GM23338 (cell line): ENCODE results near the gene OR51E1. TPM values are rescaled to one million over a fixed set of nuclear protein-coding genes. Genes with fewer than 3 reads are reported as not detected.
A peak's percentile ranks its signal among the peaks of the same experiment; 100 is the strongest.

Source experiments
- ATAC-seq: fragments of 200-7000 bp; cut with Tn5 transposase; 3 replicates; pipeline ENCODE4 v1.9.1; 2020
- DNase-seq: peaks from one replicate; pipeline ENCODE4 v3.0.0-alpha.2; 2015; ENCODE audit warnings: low spot score
- H2AFZ ChIP-seq: fragments of 200-600 bp; sonication (generic); 2 replicates; pipeline ENCODE4 v1.8.0; 2016; ENCODE audit warnings: antibody characterized with exemption, mild to moderate bottlenecking, moderate library complexity
- H3F3A ChIP-seq: fragments of 200-600 bp; sonication (generic); replicated peaks from 2 replicates; pipeline ENCODE4 v1.8.0; 2017; ENCODE audit warnings: antibody characterized with exemption, mixed run types, low read depth
- H3K27ac ChIP-seq: fragments of 200-600 bp; sonication (generic); 2 replicates; pipeline ENCODE4 v1.6.1; 2016; ENCODE audit warnings: low read depth
- H3K27me3 ChIP-seq: fragments of 200-600 bp; sonication (generic); 2 replicates; pipeline ENCODE4 v1.8.0; 2016; ENCODE audit warnings: mild to moderate bottlenecking, mixed run types, moderate library complexity; ENCODE audit not compliant: insufficient read depth
- H3K36me3 ChIP-seq: fragments of 200-600 bp; sonication (generic); 2 replicates; pipeline ENCODE4 v1.8.0; 2016; ENCODE audit warnings: mild to moderate bottlenecking; ENCODE audit not compliant: insufficient read depth
- H3K4me1 ChIP-seq: fragments of 200-600 bp; sonication (generic); 2 replicates; pipeline ENCODE4 v1.8.0; 2016; ENCODE audit warnings: mild to moderate bottlenecking, moderate library complexity; ENCODE audit not compliant: insufficient read depth
- H3K4me2 ChIP-seq: fragments of 200-600 bp; sonication (generic); 2 replicates; pipeline ENCODE4 v1.7.1; 2017; ENCODE audit warnings: mixed run types
- H3K4me3 ChIP-seq: fragments of 200-600 bp; sonication (generic); 2 replicates; pipeline ENCODE4 v1.6.1; 2016; ENCODE audit warnings: mixed run types
- H3K79me2 ChIP-seq: fragments of 200-600 bp; sonication (generic); replicated peaks from 2 replicates; pipeline ENCODE4 v1.8.0; 2017; ENCODE audit warnings: mild to moderate bottlenecking; ENCODE audit not compliant: insufficient read depth
- H3K9me2 ChIP-seq: fragments of 200-600 bp; sonication (generic); 2 replicates; pipeline ENCODE4 v1.8.0; 2017; ENCODE audit not compliant: insufficient read depth
- H4K20me1 ChIP-seq: fragments of 200-600 bp; sonication (generic); replicated peaks from 2 replicates; pipeline ENCODE4 v1.8.0; 2017; ENCODE audit warnings: mild to moderate bottlenecking; ENCODE audit not compliant: insufficient read depth
- H3K27ac Mint-ChIP-seq: 2 replicates; pipeline ENCODE4 v1.8.0; 2020; ENCODE audit warnings: inconsistent platforms, mild to moderate bottlenecking, moderate library complexity, mixed read lengths
- H3K27me3 Mint-ChIP-seq: 3 replicates; pipeline ENCODE4 v1.8.0; 2022; ENCODE audit warnings: low read depth, mild to moderate bottlenecking, moderate library complexity, mixed read lengths, inconsistent platforms; ENCODE audit not compliant: insufficient read depth, poor library complexity
- H3K36me3 Mint-ChIP-seq: 3 replicates; pipeline ENCODE4 v1.8.0; 2021; ENCODE audit warnings: low read depth, mild to moderate bottlenecking, inconsistent platforms, moderate library complexity, mixed read lengths
- H3K4me1 Mint-ChIP-seq: 3 replicates; pipeline ENCODE4 v1.8.0; 2020; ENCODE audit warnings: mild to moderate bottlenecking, inconsistent platforms, mixed read lengths
- H3K4me3 Mint-ChIP-seq: 3 replicates; pipeline ENCODE4 v1.8.0; 2021; ENCODE audit warnings: moderate library complexity, mild to moderate bottlenecking, inconsistent platforms, mixed read lengths
- H3K9me3 Mint-ChIP-seq: 3 replicates; pipeline ENCODE4 v1.8.0; 2020; ENCODE audit warnings: moderate library complexity, mild to moderate bottlenecking, inconsistent platforms, mixed read lengths
- CREB1 ChIP-seq: fragments of 250-450 bp; sonication (Bioruptor Pico); IDR thresholded peaks from 2 replicates; pipeline ENCODE4 v1.5.0; 2020; ENCODE audit warnings: low read depth, mild to moderate bottlenecking, moderate library complexity
- EZH2 ChIP-seq: fragments of 200-600 bp; sonication (generic); IDR thresholded peaks from one replicate; pipeline ENCODE4 v1.8.0; 2017; ENCODE audit warnings: antibody characterized with exemption, mild to moderate bottlenecking, low read depth; ENCODE audit not compliant: unreplicated experiment
- EZH2phosphoT487 ChIP-seq: fragments of 200-600 bp; sonication (generic); IDR thresholded peaks from one replicate; pipeline ENCODE4 v1.8.1; 2018; ENCODE audit warnings: antibody characterized with exemption; ENCODE audit not compliant: unreplicated experiment
- POLR2AphosphoS5 ChIP-seq: IDR thresholded peaks from 2 replicates; pipeline ENCODE4 v1.6.1; 2016; ENCODE audit warnings: antibody characterized with exemption, low read depth
- ZNF114 ChIP-seq: fragments of 250-450 bp; sonication (Bioruptor Pico); IDR thresholded peaks from 2 replicates; pipeline ENCODE4 v1.5.0; 2020; ENCODE audit warnings: mild to moderate bottlenecking, moderate library complexity
- ZNF331 ChIP-seq: fragments of 250-450 bp; sonication (Bioruptor Pico); IDR thresholded peaks from 2 replicates; pipeline ENCODE4 v1.5.0; 2020; ENCODE audit warnings: low read depth, mild to moderate bottlenecking, moderate library complexity
- polyA plus RNA-seq: library from polyadenylated mRNA; unstranded; fragments of >200 nt; fragmentation: Nextera tagmentation; extraction: Ambion mirVana; gene quantifications from 2 replicates; pipeline ENCODE4 v1.2.1, GENCODE V29; 2016
- total RNA-seq: library from RNA; depleted of rRNA; stranded (reverse); fragments of >200 nt; shearing (Covaris generic); gene quantifications from 2 replicates; pipeline ENCODE4 v1.2.3, GENCODE V29; 2014
- TF ChIP-seq, protein P1 (sequence below), 2 experiments: fragments of 200-600 bp in 1 of 2; sonication (generic) in 1 of 2; conservative IDR thresholded peaks; 2 replicates each; pipeline versions ENCODE4 v1.5.1 to v1.6.1; 2016 to 2017; ENCODE audit warnings: antibody characterized with exemption in 2 of 2, low read depth in 2 of 2, mild to moderate bottlenecking in 2 of 2, moderate library complexity in 1 of 2
- TF ChIP-seq, protein P2 (sequence below): IDR thresholded peaks from 2 replicates; pipeline ENCODE4 v1.6.1; 2016; ENCODE audit warnings: antibody characterized with exemption

OR51E1 gene
- total and polyA plus RNA-seq, 2 experiments from 2014 or later: not detected

- Mint-ChIP-seq H3K27me3 (no peaks in the 10 kb centered on the region), H3K36me3 (no peaks in the 10 kb centered on the region), H3K4me1 (no peaks in the 10 kb centered on the region), H3K4me3 (no peak overlapping the region), H3K27ac (no peak overlapping the region), H3K9me3 (no peaks in the 10 kb centered on the region)
- Histone ChIP-seq H3K27me3 (no peaks in the 10 kb centered on the region), H3K36me3 (no peaks in the 10 kb centered on the region), H3K4me1 (no peaks in the 10 kb centered on the region), H3K27ac (no peak overlapping the region), H3K79me2 (no peaks in the 10 kb centered on the region), H3K9me2 (no peaks in the 10 kb centered on the region), H3K4me3 (no peak overlapping the region), H4K20me1 (no peaks in the 10 kb centered on the region), H3K4me2 (no peak overlapping the region), H3F3A (no peaks in the 10 kb centered on the region), H2AFZ (peak overlapping the region; percentile 47)
- no peak for TF ChIP-seq CREB1 (CRISPR knock-in tag)
- TF ChIP-seq, protein P1, sequence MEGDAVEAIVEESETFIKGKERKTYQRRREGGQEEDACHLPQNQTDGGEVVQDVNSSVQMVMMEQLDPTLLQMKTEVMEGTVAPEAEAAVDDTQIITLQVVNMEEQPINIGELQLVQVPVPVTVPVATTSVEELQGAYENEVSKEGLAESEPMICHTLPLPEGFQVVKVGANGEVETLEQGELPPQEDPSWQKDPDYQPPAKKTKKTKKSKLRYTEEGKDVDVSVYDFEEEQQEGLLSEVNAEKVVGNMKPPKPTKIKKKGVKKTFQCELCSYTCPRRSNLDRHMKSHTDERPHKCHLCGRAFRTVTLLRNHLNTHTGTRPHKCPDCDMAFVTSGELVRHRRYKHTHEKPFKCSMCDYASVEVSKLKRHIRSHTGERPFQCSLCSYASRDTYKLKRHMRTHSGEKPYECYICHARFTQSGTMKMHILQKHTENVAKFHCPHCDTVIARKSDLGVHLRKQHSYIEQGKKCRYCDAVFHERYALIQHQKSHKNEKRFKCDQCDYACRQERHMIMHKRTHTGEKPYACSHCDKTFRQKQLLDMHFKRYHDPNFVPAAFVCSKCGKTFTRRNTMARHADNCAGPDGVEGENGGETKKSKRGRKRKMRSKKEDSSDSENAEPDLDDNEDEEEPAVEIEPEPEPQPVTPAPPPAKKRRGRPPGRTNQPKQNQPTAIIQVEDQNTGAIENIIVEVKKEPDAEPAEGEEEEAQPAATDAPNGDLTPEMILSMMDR (conservative IDR thresholded peaks at IDR 0.05; ENCODE audit: low read depth in 2 of 2): no peak
- DNase-seq (no peak), ATAC-seq (no peak)
Observed at GRCh38 chr11:4695442-4695841, 51.7 kb downstream of the OR51E1 start.

GRCh38 chr11:4697585-4697984, 53.8 kb downstream of the OR51E1 start, which contains the start of gene OR51E2:
Gene OR51E2, minus strand, starts transcription at chr11:4697853. Its CDS starts 15,142 bp downstream, at chr11:4682711.
- no peak within 1 kb of the TSS for H3K27ac Mint-ChIP-seq
- Histone ChIP-seq H3K27me3 (no peaks in the 10 kb centered on the region), H3K4me2 (no peak within 1 kb of the TSS), H3K4me1 (no peaks in the 10 kb centered on the region), H3F3A (no peaks in the 10 kb centered on the region), H3K79me2 (no peaks in the 10 kb centered on the region), H3K36me3 (no peaks in the 10 kb centered on the region), H2AFZ (peak within 1 kb of the TSS; percentile 11; the same call in 1 of the 2 replicates), H3K4me3 (no peak within 1 kb of the TSS), H3K27ac (no peak within 1 kb of the TSS), H4K20me1 (no peaks in the 10 kb centered on the region), H3K9me2 (no peaks in the 10 kb centered on the region)
- DNase-seq (peak; percentile 17), ATAC-seq (peak; percentile 53)
- H3K4me3 Mint-ChIP-seq: no peak within 1 kb of the TSS
- no peaks in the 10 kb centered on the region for H3K27me3 Mint-ChIP-seq
- no peaks in the 10 kb centered on the region for H3K4me1 Mint-ChIP-seq
- H3K36me3 Mint-ChIP-seq: no peaks in the 10 kb centered on the region
- TF ChIP-seq ZNF331 (CRISPR knock-in tag) (no peak), ZNF114 (CRISPR knock-in tag) (no peak), EZH2phosphoT487 (no peak), POLR2AphosphoS5 (no peak), EZH2 (no peak)
- TF ChIP-seq, protein P1 (conservative IDR thresholded peaks at IDR 0.05; ENCODE audit: low read depth in 2 of 2): peak in 1 of 2 experiments; percentile 38; a peak in 2 of 4 replicates
- TF ChIP-seq, protein P2, sequence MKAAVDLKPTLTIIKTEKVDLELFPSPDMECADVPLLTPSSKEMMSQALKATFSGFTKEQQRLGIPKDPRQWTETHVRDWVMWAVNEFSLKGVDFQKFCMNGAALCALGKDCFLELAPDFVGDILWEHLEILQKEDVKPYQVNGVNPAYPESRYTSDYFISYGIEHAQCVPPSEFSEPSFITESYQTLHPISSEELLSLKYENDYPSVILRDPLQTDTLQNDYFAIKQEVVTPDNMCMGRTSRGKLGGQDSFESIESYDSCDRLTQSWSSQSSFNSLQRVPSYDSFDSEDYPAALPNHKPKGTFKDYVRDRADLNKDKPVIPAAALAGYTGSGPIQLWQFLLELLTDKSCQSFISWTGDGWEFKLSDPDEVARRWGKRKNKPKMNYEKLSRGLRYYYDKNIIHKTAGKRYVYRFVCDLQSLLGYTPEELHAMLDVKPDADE: no peak
- H3K9me3 Mint-ChIP-seq: no peaks in the 10 kb centered on the region
